Measurements from ENCODE around the gene APOBEC3B.

DNA sequence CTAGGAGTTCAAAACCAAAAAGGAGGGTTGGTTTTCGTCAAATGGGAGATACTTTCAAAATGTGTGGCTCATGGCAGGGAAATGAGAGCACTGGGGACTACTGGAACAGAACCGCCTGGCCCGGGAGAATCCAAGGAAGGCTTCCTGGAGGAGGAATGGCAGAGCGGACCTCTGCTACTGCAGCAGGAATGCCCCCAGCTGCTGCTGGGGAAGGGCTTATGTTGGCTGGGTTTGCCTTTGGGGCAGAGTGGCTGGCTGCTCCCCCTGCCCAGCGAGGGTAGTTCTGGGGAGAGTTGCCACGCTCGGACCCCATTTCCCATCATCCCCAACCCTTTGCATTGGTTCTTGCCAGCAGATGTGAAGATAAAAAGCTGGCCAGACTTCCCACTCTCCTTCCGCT lies 35.4 kb upstream of the APOBEC3B start:
- no peak for TF ChIP-seq POLR2A (IDR thresholded peaks at IDR 0.05)
- TF ChIP-seq, protein P1, sequence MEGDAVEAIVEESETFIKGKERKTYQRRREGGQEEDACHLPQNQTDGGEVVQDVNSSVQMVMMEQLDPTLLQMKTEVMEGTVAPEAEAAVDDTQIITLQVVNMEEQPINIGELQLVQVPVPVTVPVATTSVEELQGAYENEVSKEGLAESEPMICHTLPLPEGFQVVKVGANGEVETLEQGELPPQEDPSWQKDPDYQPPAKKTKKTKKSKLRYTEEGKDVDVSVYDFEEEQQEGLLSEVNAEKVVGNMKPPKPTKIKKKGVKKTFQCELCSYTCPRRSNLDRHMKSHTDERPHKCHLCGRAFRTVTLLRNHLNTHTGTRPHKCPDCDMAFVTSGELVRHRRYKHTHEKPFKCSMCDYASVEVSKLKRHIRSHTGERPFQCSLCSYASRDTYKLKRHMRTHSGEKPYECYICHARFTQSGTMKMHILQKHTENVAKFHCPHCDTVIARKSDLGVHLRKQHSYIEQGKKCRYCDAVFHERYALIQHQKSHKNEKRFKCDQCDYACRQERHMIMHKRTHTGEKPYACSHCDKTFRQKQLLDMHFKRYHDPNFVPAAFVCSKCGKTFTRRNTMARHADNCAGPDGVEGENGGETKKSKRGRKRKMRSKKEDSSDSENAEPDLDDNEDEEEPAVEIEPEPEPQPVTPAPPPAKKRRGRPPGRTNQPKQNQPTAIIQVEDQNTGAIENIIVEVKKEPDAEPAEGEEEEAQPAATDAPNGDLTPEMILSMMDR (IDR thresholded peaks at IDR 0.05) = no peak

Data from Peyer's patch (tissue), 4 donors.